ENCODE results near the gene DNAJA3.

DNA sequence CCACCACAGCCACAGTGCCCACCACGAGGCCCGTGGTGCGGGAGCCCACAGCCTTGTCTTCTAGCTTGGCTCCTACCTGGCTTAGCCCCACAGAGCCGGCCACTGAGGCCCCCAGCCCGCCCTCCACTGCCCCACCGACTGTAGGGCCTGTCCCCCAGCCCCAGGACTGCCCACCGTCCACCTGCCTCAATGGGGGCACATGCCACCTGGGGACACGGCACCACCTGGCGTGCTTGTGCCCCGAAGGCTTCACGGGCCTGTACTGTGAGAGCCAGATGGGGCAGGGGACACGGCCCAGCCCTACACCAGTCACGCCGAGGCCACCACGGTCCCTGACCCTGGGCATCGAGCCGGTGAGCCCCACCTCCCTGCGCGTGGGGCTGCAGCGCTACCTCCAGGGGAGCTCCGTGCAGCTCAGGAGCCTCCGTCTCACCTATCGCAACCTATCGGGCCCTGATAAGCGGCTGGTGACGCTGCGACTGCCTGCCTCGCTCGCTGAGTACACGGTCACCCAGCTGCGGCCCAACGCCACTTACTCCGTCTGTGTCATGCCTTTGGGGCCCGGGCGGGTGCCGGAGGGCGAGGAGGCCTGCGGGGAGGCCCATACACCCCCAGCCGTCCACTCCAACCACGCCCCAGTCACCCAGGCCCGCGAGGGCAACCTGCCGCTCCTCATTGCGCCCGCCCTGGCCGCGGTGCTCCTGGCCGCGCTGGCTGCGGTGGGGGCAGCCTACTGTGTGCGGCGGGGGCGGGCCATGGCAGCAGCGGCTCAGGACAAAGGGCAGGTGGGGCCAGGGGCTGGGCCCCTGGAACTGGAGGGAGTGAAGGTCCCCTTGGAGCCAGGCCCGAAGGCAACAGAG, 43.5 kb upstream of the DNAJA3 start:
- TF ChIP-seq MXD4 (CRISPR knock-in tag; IDR thresholded peaks at IDR 0.05; ENCODE audit: borderline replicate concordance) (no peak), SMAD3 (CRISPR knock-in tag; IDR thresholded peaks at IDR 0.05; ENCODE audit: borderline replicate concordance) (no peak), SP1 (CRISPR knock-in tag; conservative IDR thresholded peaks at IDR 0.05) (no peak), TEAD1 (CRISPR knock-in tag; IDR thresholded peaks at IDR 0.05) (no peak), ELF4 (CRISPR knock-in tag; IDR thresholded peaks at IDR 0.05; ENCODE audit: low read depth) (no peak), USF1 (CRISPR knock-in tag; IDR thresholded peaks at IDR 0.05) (no peak), CREB1 (CRISPR knock-in tag; IDR thresholded peaks at IDR 0.05) (no peak)
- TF ChIP-seq, protein P1, sequence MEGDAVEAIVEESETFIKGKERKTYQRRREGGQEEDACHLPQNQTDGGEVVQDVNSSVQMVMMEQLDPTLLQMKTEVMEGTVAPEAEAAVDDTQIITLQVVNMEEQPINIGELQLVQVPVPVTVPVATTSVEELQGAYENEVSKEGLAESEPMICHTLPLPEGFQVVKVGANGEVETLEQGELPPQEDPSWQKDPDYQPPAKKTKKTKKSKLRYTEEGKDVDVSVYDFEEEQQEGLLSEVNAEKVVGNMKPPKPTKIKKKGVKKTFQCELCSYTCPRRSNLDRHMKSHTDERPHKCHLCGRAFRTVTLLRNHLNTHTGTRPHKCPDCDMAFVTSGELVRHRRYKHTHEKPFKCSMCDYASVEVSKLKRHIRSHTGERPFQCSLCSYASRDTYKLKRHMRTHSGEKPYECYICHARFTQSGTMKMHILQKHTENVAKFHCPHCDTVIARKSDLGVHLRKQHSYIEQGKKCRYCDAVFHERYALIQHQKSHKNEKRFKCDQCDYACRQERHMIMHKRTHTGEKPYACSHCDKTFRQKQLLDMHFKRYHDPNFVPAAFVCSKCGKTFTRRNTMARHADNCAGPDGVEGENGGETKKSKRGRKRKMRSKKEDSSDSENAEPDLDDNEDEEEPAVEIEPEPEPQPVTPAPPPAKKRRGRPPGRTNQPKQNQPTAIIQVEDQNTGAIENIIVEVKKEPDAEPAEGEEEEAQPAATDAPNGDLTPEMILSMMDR (IDR thresholded peaks at IDR 0.05) = no peak
